HEK293 (cell line): ENCODE results near the gene TCERG1L.

ENCODE experiments used
- CTCF ChIA-PET: fragments of 350-600 bp; formaldehyde crosslinking; extraction: SDS; loops from one replicate; lab custom pipeline; 2021; ENCODE audit warnings: antibody characterized with exemption; lab: Yijun Ruan, JAX
- POLR2A ChIA-PET: fragments of 300-600 bp; formaldehyde crosslinking; extraction: SDS; loops from one replicate; lab custom pipeline; 2020; ENCODE audit warnings: antibody characterized with exemption, inconsistent platforms; lab: Yijun Ruan, JAX
- H3K27ac ChIP-seq: fragments of 200-500 bp; sonication (Bioruptor generic); 2 replicates; pipeline ENCODE4 v1.5.1; 2014; ENCODE audit warnings: low read depth, low read length, control low read depth, inconsistent platforms; ENCODE audit errors: extremely low read depth
- H3K36me3 ChIP-seq, 2 experiments: fragments of 200-500 bp in 1 of 2; sonication (Bioruptor generic) in 1 of 2; 1 replicate in 1 of 2; 2 replicates in 1 of 2; pipeline ENCODE4 v1.5.1; 2014 to 2017; ENCODE audit warnings: inconsistent platforms in 2 of 2, low read length in 2 of 2; ENCODE audit not compliant: control insufficient read depth in 2 of 2, insufficient read depth in 1 of 2
- H3K4me1 ChIP-seq: fragments of 200-500 bp; sonication (Bioruptor generic); 2 replicates; pipeline ENCODE4 v1.5.1; 2014; ENCODE audit warnings: mild to moderate bottlenecking, low read length, inconsistent platforms; ENCODE audit not compliant: control insufficient read depth, insufficient read depth
- H3K4me3 ChIP-seq: 2 replicates; pipeline ENCODE4 v1.5.1; 2011; ENCODE audit warnings: low read depth, mild to moderate bottlenecking, control low read depth, low read length, moderate library complexity
- H3K9me3 ChIP-seq: fragments of 200-500 bp; sonication (Bioruptor generic); 2 replicates; pipeline ENCODE4 v1.5.1; 2014; ENCODE audit warnings: low read depth, low read length, inconsistent platforms; ENCODE audit not compliant: control insufficient read depth, insufficient read depth
- AEBP2 ChIP-seq: fragments of 450-650 bp; formaldehyde crosslinking; IDR thresholded peaks from 2 replicates; pipeline ENCODE4 v1.5.1; 2016; ENCODE audit warnings: missing biosample characterization, missing genetic modification characterization, borderline replicate concordance
- GLI4 ChIP-seq: fragments of 450-650 bp; formaldehyde crosslinking; IDR thresholded peaks from 2 replicates; pipeline ENCODE4 v1.5.1; 2016; ENCODE audit warnings: missing biosample characterization, missing genetic modification characterization
- KLF1 ChIP-seq: fragments of 450-650 bp; formaldehyde crosslinking; IDR thresholded peaks from 2 replicates; pipeline ENCODE4 v1.5.1; 2016; ENCODE audit warnings: missing biosample characterization, missing genetic modification characterization
- KLF16 ChIP-seq: fragments of 450-650 bp; formaldehyde crosslinking; IDR thresholded peaks from 2 replicates; pipeline ENCODE4 v1.5.1; 2017; ENCODE audit warnings: missing biosample characterization, missing genetic modification characterization
- MEIS1 ChIP-seq: sonication (generic); formaldehyde crosslinking; IDR thresholded peaks from 2 replicates; pipeline ENCODE4 v1.8.1; 2022; ENCODE audit warnings: missing genetic modification reagents, mild to moderate bottlenecking, borderline replicate concordance
- ZBTB10 ChIP-seq: fragments of 450-650 bp; formaldehyde crosslinking; IDR thresholded peaks from 2 replicates; pipeline ENCODE4 v1.5.1; 2016; ENCODE audit warnings: missing biosample characterization, missing genetic modification characterization
- ZBTB17 ChIP-seq: fragments of 450-650 bp; formaldehyde crosslinking; IDR thresholded peaks from 2 replicates; pipeline ENCODE4 v1.5.1; 2016; ENCODE audit warnings: missing biosample characterization, missing genetic modification characterization
- ZBTB20 ChIP-seq: fragments of 450-650 bp; formaldehyde crosslinking; IDR thresholded peaks from 2 replicates; pipeline ENCODE4 v1.5.1; 2016; ENCODE audit warnings: missing biosample characterization, missing genetic modification characterization
- ZBTB8A ChIP-seq: fragments of 450-650 bp; formaldehyde crosslinking; IDR thresholded peaks from 2 replicates; pipeline ENCODE4 v1.5.1; 2016; ENCODE audit warnings: missing biosample characterization, missing genetic modification characterization
- ZNF239 ChIP-seq: fragments of 450-650 bp; formaldehyde crosslinking; IDR thresholded peaks from 2 replicates; pipeline ENCODE4 v1.5.1; 2016; ENCODE audit warnings: missing biosample characterization, missing genetic modification characterization
- ZNF423 ChIP-seq: fragments of 450-650 bp; formaldehyde crosslinking; IDR thresholded peaks from 2 replicates; pipeline ENCODE4 v1.5.1; 2016; ENCODE audit warnings: missing biosample characterization, missing genetic modification characterization
- ZNF473 ChIP-seq: fragments of 450-650 bp; formaldehyde crosslinking; IDR thresholded peaks from 2 replicates; pipeline ENCODE4 v1.5.1; 2017; ENCODE audit warnings: missing biosample characterization, missing genetic modification characterization
- ZNF48 ChIP-seq: fragments of 450-650 bp; formaldehyde crosslinking; IDR thresholded peaks from 2 replicates; pipeline ENCODE4 v1.5.1; 2016; ENCODE audit warnings: missing biosample characterization, missing genetic modification characterization
- ZNF521 ChIP-seq: fragments of 450-650 bp; formaldehyde crosslinking; IDR thresholded peaks from 2 replicates; pipeline ENCODE4 v1.5.1; 2017; ENCODE audit warnings: missing biosample characterization, mild to moderate bottlenecking, missing genetic modification characterization
- ZNF529 ChIP-seq: fragments of 450-650 bp; formaldehyde crosslinking; IDR thresholded peaks from 2 replicates; pipeline ENCODE4 v1.5.1; 2017; ENCODE audit warnings: missing genetic modification characterization, missing biosample characterization; ENCODE audit not compliant: insufficient replicate concordance
- ZNF555 ChIP-seq: fragments of 450-650 bp; formaldehyde crosslinking; conservative IDR thresholded peaks from 2 replicates; pipeline ENCODE4 v1.5.1; 2017; ENCODE audit warnings: missing biosample characterization, mild to moderate bottlenecking, missing genetic modification characterization, inconsistent platforms
- ZNF560 ChIP-seq: fragments of 450-650 bp; formaldehyde crosslinking; IDR thresholded peaks from 2 replicates; pipeline ENCODE4 v1.5.1; 2017; ENCODE audit warnings: missing biosample characterization, missing genetic modification characterization, borderline replicate concordance
- ZSCAN5A ChIP-seq: fragments of 450-650 bp; formaldehyde crosslinking; IDR thresholded peaks from 2 replicates; pipeline ENCODE4 v1.5.1; 2016; ENCODE audit warnings: missing biosample characterization, missing genetic modification characterization
- TF ChIP-seq, protein P1 (sequence below): fragments of 450-650 bp; formaldehyde crosslinking; IDR thresholded peaks from 2 replicates; pipeline ENCODE4 v1.5.1; 2017; ENCODE audit warnings: missing biosample characterization, missing genetic modification characterization
- TF ChIP-seq, protein P2 (sequence below): fragments of 450-650 bp; formaldehyde crosslinking; IDR thresholded peaks from 2 replicates; pipeline ENCODE4 v1.5.1; 2017; ENCODE audit warnings: missing biosample characterization, missing genetic modification characterization
- TF ChIP-seq, protein P3 (sequence below): fragments of 450-650 bp; formaldehyde crosslinking; IDR thresholded peaks from 2 replicates; pipeline ENCODE4 v1.5.0; 2017; ENCODE audit warnings: missing biosample characterization, missing genetic modification characterization, borderline replicate concordance

TCERG1L gene

DNA sequence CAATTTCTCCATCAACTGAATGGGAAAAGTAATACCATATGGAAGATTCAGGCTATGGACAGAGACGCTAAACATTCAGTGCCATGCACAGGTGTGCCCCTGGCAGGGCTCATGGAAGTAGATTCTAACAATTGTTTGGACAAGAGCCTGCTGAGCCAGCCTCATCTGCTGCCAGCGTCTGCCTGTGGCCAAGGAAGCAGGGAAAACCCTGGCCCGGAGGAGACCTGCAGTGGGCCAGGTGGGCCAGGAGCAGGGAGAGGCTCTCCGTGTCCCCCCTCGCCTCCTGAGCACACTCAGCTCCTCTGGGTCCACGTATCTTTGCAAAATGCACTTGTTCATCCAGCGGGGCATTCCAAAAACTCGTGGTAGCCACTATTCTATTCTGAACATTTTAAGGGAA is 130.1 kb downstream of the TCERG1L start:
- no peak for TF ChIP-seq ZBTB17 (tag by site-specific recombination)
- TF ChIP-seq, protein P1, sequence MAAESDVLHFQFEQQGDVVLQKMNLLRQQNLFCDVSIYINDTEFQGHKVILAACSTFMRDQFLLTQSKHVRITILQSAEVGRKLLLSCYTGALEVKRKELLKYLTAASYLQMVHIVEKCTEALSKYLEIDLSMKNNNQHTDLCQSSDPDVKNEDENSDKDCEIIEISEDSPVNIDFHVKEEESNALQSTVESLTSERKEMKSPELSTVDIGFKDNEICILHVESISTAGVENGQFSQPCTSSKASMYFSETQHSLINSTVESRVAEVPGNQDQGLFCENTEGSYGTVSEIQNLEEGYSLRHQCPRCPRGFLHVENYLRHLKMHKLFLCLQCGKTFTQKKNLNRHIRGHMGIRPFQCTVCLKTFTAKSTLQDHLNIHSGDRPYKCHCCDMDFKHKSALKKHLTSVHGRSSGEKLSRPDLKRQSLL (tag by site-specific recombination): no peak
- TF ChIP-seq ZNF473 (tag by site-specific recombination): no peak
- TF ChIP-seq MEIS1 (CRISPR knock-in tag): no peak
- no peak for TF ChIP-seq ZNF529
- no peak for TF ChIP-seq ZNF560 (tag by site-specific recombination)
- TF ChIP-seq ZSCAN5A (tag by site-specific recombination): no peak
- TF ChIP-seq ZBTB10 (tag by site-specific recombination): no peak
- Histone ChIP-seq H3K36me3 (no peaks in the 10 kb centered on the region), H3K9me3 (no peaks in the 10 kb centered on the region), H3K27ac (no peak overlapping the region), H3K4me3 (no peak overlapping the region), H3K4me1 (no peaks in the 10 kb centered on the region)
- CTCF ChIA-PET: no interaction called here
- POLR2A ChIA-PET: no interaction called here

DNA sequence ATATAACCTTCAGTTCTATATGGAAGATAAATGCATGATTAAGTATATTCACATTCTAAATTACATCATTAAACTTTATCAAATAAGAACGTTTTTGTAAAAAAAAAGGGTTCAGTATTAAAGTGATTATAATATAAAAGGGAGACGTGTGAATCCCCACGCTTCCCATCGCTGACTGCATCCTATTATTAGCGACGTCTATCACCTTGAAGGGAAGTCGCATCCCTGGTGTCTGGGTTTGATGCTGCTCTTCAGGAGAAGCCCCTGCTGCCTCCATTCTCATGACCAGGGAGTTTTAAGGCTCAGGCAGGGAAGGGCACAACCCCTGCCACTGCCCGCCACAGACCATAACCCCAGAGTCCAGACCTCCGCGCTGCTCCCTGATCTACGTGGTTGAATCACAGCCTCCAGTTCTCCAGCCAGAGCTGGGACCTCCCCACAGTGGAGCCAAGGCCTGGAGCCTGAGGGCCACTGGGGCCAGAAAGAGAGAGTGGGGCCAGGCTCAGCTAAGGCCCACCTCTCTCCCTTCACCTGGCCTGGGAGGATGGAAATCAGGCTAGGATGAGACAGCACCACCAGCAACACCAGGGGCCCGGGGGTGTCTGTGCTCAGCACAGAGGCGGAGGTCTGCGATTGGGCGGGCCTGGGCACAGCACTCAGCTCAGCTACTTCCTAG is 130.6 kb downstream of the TCERG1L start:
- no peak overlapping the region for H3K27ac ChIP-seq
- CTCF ChIA-PET: no interaction called here
- no peaks in the 10 kb centered on the region for H3K9me3 ChIP-seq
- no peaks in the 10 kb centered on the region for H3K4me1 ChIP-seq
- H3K4me3 ChIP-seq: no peak overlapping the region
- H3K36me3 ChIP-seq: no peaks in the 10 kb centered on the region
- POLR2A ChIA-PET: no interaction called here
- TF ChIP-seq AEBP2 (no peak), ZNF423 (no peak), ZNF48 (tag by site-specific recombination) (no peak), KLF16 (tag by site-specific recombination) (no peak), ZBTB20 (tag by site-specific recombination) (no peak), KLF1 (tag by site-specific recombination) (no peak), ZBTB8A (no peak), ZNF555 (tag by site-specific recombination) (no peak), ZNF239 (tag by site-specific recombination) (no peak), ZNF521 (tag by site-specific recombination) (no peak), GLI4 (no peak)
- TF ChIP-seq, protein P2, sequence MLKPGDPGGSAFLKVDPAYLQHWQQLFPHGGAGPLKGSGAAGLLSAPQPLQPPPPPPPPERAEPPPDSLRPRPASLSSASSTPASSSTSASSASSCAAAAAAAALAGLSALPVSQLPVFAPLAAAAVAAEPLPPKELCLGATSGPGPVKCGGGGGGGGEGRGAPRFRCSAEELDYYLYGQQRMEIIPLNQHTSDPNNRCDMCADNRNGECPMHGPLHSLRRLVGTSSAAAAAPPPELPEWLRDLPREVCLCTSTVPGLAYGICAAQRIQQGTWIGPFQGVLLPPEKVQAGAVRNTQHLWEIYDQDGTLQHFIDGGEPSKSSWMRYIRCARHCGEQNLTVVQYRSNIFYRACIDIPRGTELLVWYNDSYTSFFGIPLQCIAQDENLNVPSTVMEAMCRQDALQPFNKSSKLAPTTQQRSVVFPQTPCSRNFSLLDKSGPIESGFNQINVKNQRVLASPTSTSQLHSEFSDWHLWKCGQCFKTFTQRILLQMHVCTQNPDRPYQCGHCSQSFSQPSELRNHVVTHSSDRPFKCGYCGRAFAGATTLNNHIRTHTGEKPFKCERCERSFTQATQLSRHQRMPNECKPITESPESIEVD (tag by site-specific recombination): no peak
- TF ChIP-seq, protein P3, sequence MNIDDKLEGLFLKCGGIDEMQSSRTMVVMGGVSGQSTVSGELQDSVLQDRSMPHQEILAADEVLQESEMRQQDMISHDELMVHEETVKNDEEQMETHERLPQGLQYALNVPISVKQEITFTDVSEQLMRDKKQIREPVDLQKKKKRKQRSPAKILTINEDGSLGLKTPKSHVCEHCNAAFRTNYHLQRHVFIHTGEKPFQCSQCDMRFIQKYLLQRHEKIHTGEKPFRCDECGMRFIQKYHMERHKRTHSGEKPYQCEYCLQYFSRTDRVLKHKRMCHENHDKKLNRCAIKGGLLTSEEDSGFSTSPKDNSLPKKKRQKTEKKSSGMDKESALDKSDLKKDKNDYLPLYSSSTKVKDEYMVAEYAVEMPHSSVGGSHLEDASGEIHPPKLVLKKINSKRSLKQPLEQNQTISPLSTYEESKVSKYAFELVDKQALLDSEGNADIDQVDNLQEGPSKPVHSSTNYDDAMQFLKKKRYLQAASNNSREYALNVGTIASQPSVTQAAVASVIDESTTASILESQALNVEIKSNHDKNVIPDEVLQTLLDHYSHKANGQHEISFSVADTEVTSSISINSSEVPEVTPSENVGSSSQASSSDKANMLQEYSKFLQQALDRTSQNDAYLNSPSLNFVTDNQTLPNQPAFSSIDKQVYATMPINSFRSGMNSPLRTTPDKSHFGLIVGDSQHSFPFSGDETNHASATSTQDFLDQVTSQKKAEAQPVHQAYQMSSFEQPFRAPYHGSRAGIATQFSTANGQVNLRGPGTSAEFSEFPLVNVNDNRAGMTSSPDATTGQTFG (tag by site-specific recombination): no peak
